Measurements from ENCODE around the gene EBPL. TPM values are rescaled to one million over a fixed set of nuclear protein-coding genes. Genes with fewer than 3 reads are reported as not detected.

The EBPL gene
- total and polyA plus RNA-seq, 2 of the 4 experiments (the other 2 are of a cell fraction) = 57.9 to 65.3 TPM

DNA sequence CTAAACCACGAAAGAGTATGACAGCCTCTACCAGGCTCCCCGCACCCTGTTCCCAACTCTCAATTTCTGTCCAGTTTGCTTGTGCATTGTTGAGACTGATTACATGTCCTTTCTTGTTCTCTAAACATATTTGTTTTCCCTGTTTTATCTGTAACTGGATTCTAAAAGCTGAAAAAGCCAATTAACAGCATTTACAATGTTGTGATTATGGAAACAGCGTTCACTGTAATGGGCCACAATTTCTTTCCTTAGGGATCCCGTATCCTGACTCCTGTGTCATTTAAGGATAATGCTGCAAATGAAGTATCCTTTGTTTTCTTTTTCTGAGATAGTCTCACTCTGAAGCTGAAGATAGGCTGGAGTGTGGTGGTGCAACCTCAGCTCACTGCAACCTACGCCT is 20.5 kb downstream of the EBPL start:
- no peak overlapping the region for H3K4me3 ChIP-seq (ENCODE audit: insufficient read depth, low read depth, low read length)
- in situ Hi-C loops (cut with MboI; ENCODE audit: low sequenced_read_pairs) (loop anchor here (10.0 to 25.0 kb wide), 4 partner anchors 854 to 1391 kb away; partner anchors contain the start of gene RNASEH2B), dilution Hi-C loops (cut with HindIII; ENCODE audit: low sequenced_read_pairs, unreplicated experiment) (no loop called here), intact Hi-C loops (cut with micrococcal nuclease) (loop anchor here (5.0 to 10.0 kb wide), 2 partner anchors 844 to 1241 kb away; no protein-coding TSS in a partner anchor)
- no peak overlapping the region for H3K18ac ChIP-seq (ENCODE audit: low read depth, low read length)
- no peak for DNase-seq
- no peak overlapping the region for H3K14ac ChIP-seq (replicated peaks; ENCODE audit: low read depth, low read length)
- no peak overlapping the region for H4K91ac ChIP-seq (ENCODE audit: insufficient read depth, low read depth, low read length)
- no peak overlapping the region for H3K9ac ChIP-seq (ENCODE audit: low read depth, low read length)
- no peak overlapping the region for H2AK5ac ChIP-seq (ENCODE audit: low read depth, low read length)
- no peak overlapping the region for H3K4me2 ChIP-seq (ENCODE audit: low read depth, low read length)
- BruUV-seq (replicated peaks) = no TSS peak
- H4K5ac ChIP-seq (ENCODE audit: low read depth, low read length) = no peak overlapping the region
- H4K8ac ChIP-seq (ENCODE audit: low read depth in 2 of 2, low read length in 2 of 2) = no peak overlapping the region; a peak in 1 of 4 replicates
- no peak overlapping the region for H3K27ac ChIP-seq (ENCODE audit: insufficient read depth, low read length)
- H3K27me3 ChIP-seq (ENCODE audit: control insufficient read depth, insufficient read depth, low read length) = no peaks in the 10 kb centered on the region
- peaks cover 20% of the 10 kb centered on the region for H3K36me3 ChIP-seq (ENCODE audit: control insufficient read depth, insufficient read depth, low read length)
- no peak overlapping the region for H3K4ac ChIP-seq (ENCODE audit: low read depth, low read length)
- peaks cover 5% of the 10 kb centered on the region for H3K4me1 ChIP-seq (ENCODE audit: control insufficient read depth, insufficient read depth, low read length)
- TF ChIP-seq MAZ (IDR thresholded peaks at IDR 0.05; ENCODE audit: borderline replicate concordance, low read depth, low read length) (no peak), FOS (IDR thresholded peaks at IDR 0.05; ENCODE audit: low read depth, low read length) (no peak), NFE2L2 (IDR thresholded peaks at IDR 0.05; ENCODE audit: low read depth, low read length) (no peak)
- TF ChIP-seq, protein P1, sequence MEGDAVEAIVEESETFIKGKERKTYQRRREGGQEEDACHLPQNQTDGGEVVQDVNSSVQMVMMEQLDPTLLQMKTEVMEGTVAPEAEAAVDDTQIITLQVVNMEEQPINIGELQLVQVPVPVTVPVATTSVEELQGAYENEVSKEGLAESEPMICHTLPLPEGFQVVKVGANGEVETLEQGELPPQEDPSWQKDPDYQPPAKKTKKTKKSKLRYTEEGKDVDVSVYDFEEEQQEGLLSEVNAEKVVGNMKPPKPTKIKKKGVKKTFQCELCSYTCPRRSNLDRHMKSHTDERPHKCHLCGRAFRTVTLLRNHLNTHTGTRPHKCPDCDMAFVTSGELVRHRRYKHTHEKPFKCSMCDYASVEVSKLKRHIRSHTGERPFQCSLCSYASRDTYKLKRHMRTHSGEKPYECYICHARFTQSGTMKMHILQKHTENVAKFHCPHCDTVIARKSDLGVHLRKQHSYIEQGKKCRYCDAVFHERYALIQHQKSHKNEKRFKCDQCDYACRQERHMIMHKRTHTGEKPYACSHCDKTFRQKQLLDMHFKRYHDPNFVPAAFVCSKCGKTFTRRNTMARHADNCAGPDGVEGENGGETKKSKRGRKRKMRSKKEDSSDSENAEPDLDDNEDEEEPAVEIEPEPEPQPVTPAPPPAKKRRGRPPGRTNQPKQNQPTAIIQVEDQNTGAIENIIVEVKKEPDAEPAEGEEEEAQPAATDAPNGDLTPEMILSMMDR (conservative IDR thresholded peaks at IDR 0.05; ENCODE audit: low read depth, low read length) = no peak
- no peaks in the 10 kb centered on the region for H3K9me3 ChIP-seq (ENCODE audit: control insufficient read depth, insufficient read depth, low read length)
- H3K56ac ChIP-seq (ENCODE audit: extremely low read depth, insufficient read depth, low read length) = no peak overlapping the region
- ChIA-PET CTCF (interaction anchor here (1.2 to 1.4 kb wide), 2 partner anchors 9 to 11 kb away, joined by 4 to 6 read pairs; no protein-coding TSS in a partner anchor), POLR2A (ENCODE audit: unreplicated experiment) (interaction anchor here (0.7 kb wide), 1 partner anchor 122 kb away, joined by 3 read pairs; the partner anchor contains the start of gene KPNA3)
- no peak overlapping the region for H2BK20ac ChIP-seq (ENCODE audit: low read depth, low read length)
- H3K9me1 ChIP-seq (ENCODE audit: insufficient read depth, low read length) = 0 out of 2 replicates have a peak, but pooled peaks cover 5% of the 10 kb centered on the region
- no peak overlapping the region for H2AFZ ChIP-seq (replicated peaks; ENCODE audit: low read length, poor library complexity)
- no peak overlapping the region for H3K23ac ChIP-seq (ENCODE audit: low read depth, low read length)
- H2BK120ac ChIP-seq (ENCODE audit: low read depth, low read length) = no peak overlapping the region
- H2AK9ac ChIP-seq (replicated peaks; ENCODE audit: low read depth, low read length, poor library complexity) = no peak overlapping the region
- H3K79me1 ChIP-seq (ENCODE audit: low read depth in 1 of 2, low read length in 2 of 2) = peaks cover 12 to 23% of the 10 kb centered on the region in 2 experiments; a peak in 3 of 4 replicates
- WGBS, 2 experiments (ENCODE audit: extremely low coverage in 2 of 2, insufficient read length in 1 of 2) = no CpG with 5 or more reads among the region's 5 CpGs
- H4K20me1 ChIP-seq (ENCODE audit: insufficient read depth, low read length) = peaks cover 2% of the 10 kb centered on the region; the same call in 1 of the 2 replicates
- H2BK5ac ChIP-seq (ENCODE audit: low read depth, low read length, poor library complexity, severe bottlenecking) = no peak overlapping the region
- no peak for ATAC-seq (ENCODE audit: low read depth)
- H2BK15ac ChIP-seq (ENCODE audit: low read depth, low read length) = no peak overlapping the region
